Astrocyte (in vitro differentiated cells and primary cell): ENCODE results near the gene OR2S2. TPM values are rescaled to one million over a fixed set of nuclear protein-coding genes. Genes with fewer than 3 reads are reported as not detected.

Experiments
- DNase-seq: peaks from one replicate; pipeline ENCODE4 v3.0.0-alpha.2; 2010; ENCODE audit warnings: low read depth
- FAIRE-seq: peaks from 2 replicates; lab custom pipeline; 2011; peaks lifted over from hg19 to GRCh38; lab: Jason Lieb, UNC
- H2AFZ ChIP-seq: 2 replicates; pipeline ENCODE4 v1.6.0; 2012; ENCODE audit warnings: low read depth, low read length, inconsistent platforms
- H3K27ac ChIP-seq: 2 replicates; pipeline ENCODE4 v1.5.1; 2011; ENCODE audit warnings: low read depth, low read length, inconsistent platforms
- H3K27me3 ChIP-seq: 2 replicates; pipeline ENCODE4 v1.6.0; 2011; ENCODE audit warnings: low read length, inconsistent platforms; ENCODE audit not compliant: insufficient read depth
- H3K36me3 ChIP-seq: 2 replicates; pipeline ENCODE4 v1.5.1; 2011; ENCODE audit warnings: low read length, inconsistent platforms; ENCODE audit not compliant: insufficient read depth
- H3K4me1 ChIP-seq: 2 replicates; pipeline ENCODE4 v1.5.1; 2011; ENCODE audit warnings: low read length, inconsistent platforms; ENCODE audit not compliant: insufficient read depth
- H3K4me2 ChIP-seq: 2 replicates; pipeline ENCODE4 v1.6.0; 2012; ENCODE audit warnings: low read length, inconsistent platforms
- H3K4me3 ChIP-seq: 2 replicates; pipeline ENCODE4 v1.5.1; 2011; ENCODE audit warnings: low read depth, mild to moderate bottlenecking, low read length, inconsistent platforms; ENCODE audit not compliant: insufficient read depth
- H3K79me2 ChIP-seq: 2 replicates; pipeline ENCODE4 v1.6.0; 2012; ENCODE audit warnings: mild to moderate bottlenecking, low read length, inconsistent platforms; ENCODE audit not compliant: insufficient read depth
- H3K9ac ChIP-seq: 2 replicates; pipeline ENCODE4 v1.6.0; 2012; ENCODE audit warnings: mild to moderate bottlenecking, low read length, inconsistent platforms
- H3K9me3 ChIP-seq: 2 replicates; pipeline ENCODE4 v1.5.1; 2012; ENCODE audit warnings: low read depth, mild to moderate bottlenecking, low read length, inconsistent platforms; ENCODE audit not compliant: insufficient read depth
- H4K20me1 ChIP-seq: 2 replicates; pipeline ENCODE4 v1.6.0; 2012; ENCODE audit warnings: low read length, inconsistent platforms; ENCODE audit not compliant: insufficient read depth
- H3K27ac Mint-ChIP-seq: one replicate; pipeline ENCODE4 v1.8.0; 2021; ENCODE audit warnings: mild to moderate bottlenecking, mixed read lengths; ENCODE audit not compliant: unreplicated experiment
- H3K27me3 Mint-ChIP-seq: one replicate; pipeline ENCODE4 v1.8.0; 2021; ENCODE audit warnings: low read depth, mixed read lengths; ENCODE audit not compliant: unreplicated experiment
- H3K36me3 Mint-ChIP-seq: one replicate; pipeline ENCODE4 v1.8.0; 2021; ENCODE audit warnings: low read depth, mixed read lengths; ENCODE audit not compliant: unreplicated experiment
- H3K4me1 Mint-ChIP-seq: one replicate; pipeline ENCODE4 v1.8.0; 2021; ENCODE audit warnings: low read depth, mixed read lengths; ENCODE audit not compliant: unreplicated experiment
- H3K4me3 Mint-ChIP-seq: one replicate; pipeline ENCODE4 v1.8.0; 2021; ENCODE audit warnings: mild to moderate bottlenecking, moderate library complexity, mixed read lengths; ENCODE audit not compliant: unreplicated experiment
- H3K9me3 Mint-ChIP-seq: one replicate; pipeline ENCODE4 v1.8.0; 2021; ENCODE audit warnings: mild to moderate bottlenecking, mixed read lengths; ENCODE audit not compliant: unreplicated experiment
- EZH2 ChIP-seq: IDR thresholded peaks from 2 replicates; pipeline ENCODE4 v1.6.1; 2012; ENCODE audit warnings: mild to moderate bottlenecking, low read length, inconsistent platforms; ENCODE audit not compliant: insufficient read depth
- total RNA-seq: library from RNA; stranded (reverse); gene quantifications from 2 replicates; pipeline ENCODE4 v1.2.1, GENCODE V29; 2021
- TF ChIP-seq, protein P1 (sequence below): IDR thresholded peaks from 2 replicates; pipeline ENCODE4 v1.5.1; 2011; ENCODE audit warnings: low read depth, mild to moderate bottlenecking, inconsistent platforms, low read length, moderate library complexity; ENCODE audit not compliant: insufficient read depth

The OR2S2 gene
- total RNA-seq, 1 donor from 2014 or later = not detected

DNA sequence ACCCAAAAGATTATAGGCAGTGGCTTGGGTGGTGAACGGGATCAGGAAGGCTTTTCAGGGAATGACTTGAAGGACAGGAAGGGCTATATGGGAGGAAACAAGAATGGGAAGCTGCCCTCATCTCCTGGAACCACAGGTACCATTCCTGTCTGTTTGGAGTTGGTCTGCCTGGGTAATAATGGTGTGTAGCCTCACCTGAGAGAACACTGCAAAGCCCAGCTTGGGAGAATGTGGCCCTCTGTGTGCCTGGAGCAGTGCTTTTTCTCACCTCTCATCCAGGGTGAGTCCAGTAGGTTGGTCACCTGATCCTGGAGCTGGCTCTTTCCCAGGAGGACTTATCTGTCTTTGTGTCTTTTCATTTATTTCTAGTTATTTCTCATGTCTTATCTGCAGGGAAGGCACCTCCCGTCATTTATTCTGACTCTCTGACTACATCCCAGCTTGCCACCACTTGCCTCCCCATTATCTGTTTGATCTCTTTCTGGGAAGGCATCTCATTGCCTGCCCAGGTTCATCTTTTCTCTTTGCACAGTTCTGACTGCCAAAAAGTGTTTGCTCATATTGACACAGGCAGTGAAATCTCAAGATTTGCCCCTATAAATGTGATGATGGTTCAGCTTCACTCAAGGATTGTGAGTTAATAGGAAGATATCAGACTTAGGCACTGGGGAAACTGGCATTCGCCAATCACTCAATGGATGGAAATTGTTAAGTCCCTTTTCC, 22.5 kb upstream of the OR2S2 start:
- H3K27me3 Mint-ChIP-seq = peaks cover 7% of the 10 kb centered on the region
- FAIRE-seq = no peak
- TF ChIP-seq, protein P1, sequence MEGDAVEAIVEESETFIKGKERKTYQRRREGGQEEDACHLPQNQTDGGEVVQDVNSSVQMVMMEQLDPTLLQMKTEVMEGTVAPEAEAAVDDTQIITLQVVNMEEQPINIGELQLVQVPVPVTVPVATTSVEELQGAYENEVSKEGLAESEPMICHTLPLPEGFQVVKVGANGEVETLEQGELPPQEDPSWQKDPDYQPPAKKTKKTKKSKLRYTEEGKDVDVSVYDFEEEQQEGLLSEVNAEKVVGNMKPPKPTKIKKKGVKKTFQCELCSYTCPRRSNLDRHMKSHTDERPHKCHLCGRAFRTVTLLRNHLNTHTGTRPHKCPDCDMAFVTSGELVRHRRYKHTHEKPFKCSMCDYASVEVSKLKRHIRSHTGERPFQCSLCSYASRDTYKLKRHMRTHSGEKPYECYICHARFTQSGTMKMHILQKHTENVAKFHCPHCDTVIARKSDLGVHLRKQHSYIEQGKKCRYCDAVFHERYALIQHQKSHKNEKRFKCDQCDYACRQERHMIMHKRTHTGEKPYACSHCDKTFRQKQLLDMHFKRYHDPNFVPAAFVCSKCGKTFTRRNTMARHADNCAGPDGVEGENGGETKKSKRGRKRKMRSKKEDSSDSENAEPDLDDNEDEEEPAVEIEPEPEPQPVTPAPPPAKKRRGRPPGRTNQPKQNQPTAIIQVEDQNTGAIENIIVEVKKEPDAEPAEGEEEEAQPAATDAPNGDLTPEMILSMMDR = no peak
- TF ChIP-seq EZH2 = no peak
- Histone ChIP-seq H3K9ac (no peak overlapping the region), H3K4me3 (no peak overlapping the region), H3K4me2 (no peak overlapping the region), H3K36me3 (no peaks in the 10 kb centered on the region), H3K27ac (no peak overlapping the region), H3K4me1 (no peaks in the 10 kb centered on the region), H3K9me3 (no peaks in the 10 kb centered on the region), H4K20me1 (no peaks in the 10 kb centered on the region), H3K79me2 (no peaks in the 10 kb centered on the region), H2AFZ (no peak overlapping the region), H3K27me3 (peaks cover 7% of the 10 kb centered on the region)
- DNase-seq = no peak
- no peaks in the 10 kb centered on the region for H3K36me3 Mint-ChIP-seq
- H3K4me1 Mint-ChIP-seq = no peaks in the 10 kb centered on the region
- H3K4me3 Mint-ChIP-seq = no peak overlapping the region
- H3K9me3 Mint-ChIP-seq = peaks cover 7% of the 10 kb centered on the region
- peak overlapping the region; percentile 3 for H3K27ac Mint-ChIP-seq

DNA sequence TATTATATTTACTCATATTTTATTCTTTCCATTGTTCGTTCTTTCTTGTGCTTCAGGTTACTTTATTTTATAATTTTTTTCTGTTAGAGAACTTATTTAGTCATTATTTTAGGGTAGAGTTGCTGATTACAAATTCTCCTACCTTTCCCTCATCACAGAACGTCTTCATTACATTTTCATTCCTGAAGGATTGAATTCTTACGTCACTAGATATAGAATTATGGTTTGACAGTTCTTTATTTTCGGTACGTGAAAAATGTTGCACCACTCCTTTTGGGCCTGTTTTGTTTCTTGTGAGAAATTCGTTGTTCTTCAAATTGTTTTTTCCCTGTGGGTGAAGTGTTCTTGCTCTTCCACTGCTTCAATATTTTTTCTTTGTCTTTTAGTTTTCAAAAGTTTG, 20.8 kb upstream of the OR2S2 start:
- no peaks in the 10 kb centered on the region for H3K36me3 Mint-ChIP-seq
- TF ChIP-seq, protein P1 = no peak
- no peak for TF ChIP-seq EZH2

GRCh38 chr9:35976726-35977125, 18.8 kb upstream of the OR2S2 start:
- no peaks in the 10 kb centered on the region for H3K36me3 Mint-ChIP-seq
- TF ChIP-seq, protein P1 = no peak
- TF ChIP-seq EZH2 = no peak
- H3K4me1 ChIP-seq = no peaks in the 10 kb centered on the region
- peaks cover 13% of the 10 kb centered on the region for H3K27me3 Mint-ChIP-seq
- peaks cover 2% of the 10 kb centered on the region for H3K4me1 Mint-ChIP-seq
- DNase-seq (no peak), FAIRE-seq (no peak)
- H3K4me3 ChIP-seq = no peak overlapping the region
- no peak overlapping the region for H3K4me3 Mint-ChIP-seq
- no peaks in the 10 kb centered on the region for H3K36me3 ChIP-seq
- no peak overlapping the region for H3K27ac Mint-ChIP-seq
- peaks cover 6% of the 10 kb centered on the region for H3K27me3 ChIP-seq
- H3K9me3 Mint-ChIP-seq = peaks cover 16% of the 10 kb centered on the region
- H4K20me1 ChIP-seq = no peaks in the 10 kb centered on the region
- H2AFZ ChIP-seq = no peak overlapping the region
- no peak overlapping the region for H3K27ac ChIP-seq
- no peak overlapping the region for H3K4me2 ChIP-seq
- peaks cover 2% of the 10 kb centered on the region for H3K9me3 ChIP-seq
- H3K79me2 ChIP-seq = no peaks in the 10 kb centered on the region
- H3K9ac ChIP-seq = no peak overlapping the region

More for the DNA sequence above, 20.8 kb upstream of the OR2S2 start:
- H4K20me1 ChIP-seq = no peaks in the 10 kb centered on the region
- no peak overlapping the region for H3K4me3 ChIP-seq
- no peak overlapping the region for H3K4me3 Mint-ChIP-seq
- no peak overlapping the region for H3K27ac ChIP-seq
- H3K79me2 ChIP-seq = no peaks in the 10 kb centered on the region
- H3K9me3 ChIP-seq = peaks cover 2% of the 10 kb centered on the region
- DNase-seq (no peak), FAIRE-seq (no peak)
- H3K4me1 ChIP-seq = no peaks in the 10 kb centered on the region
- no peaks in the 10 kb centered on the region for H3K4me1 Mint-ChIP-seq
- peaks cover 7% of the 10 kb centered on the region for H3K27me3 ChIP-seq
- H2AFZ ChIP-seq = no peak overlapping the region
- no peak overlapping the region for H3K9ac ChIP-seq
- no peak overlapping the region for H3K4me2 ChIP-seq
- no peaks in the 10 kb centered on the region for H3K36me3 ChIP-seq
- H3K27ac Mint-ChIP-seq = no peak overlapping the region
- H3K27me3 Mint-ChIP-seq = peaks cover 7% of the 10 kb centered on the region
- H3K9me3 Mint-ChIP-seq = peaks cover 14% of the 10 kb centered on the region
